ENCODE results near the gene CUBN. TPM values are rescaled to one million over a fixed set of nuclear protein-coding genes. Genes with fewer than 3 reads are reported as not detected.
A peak's percentile ranks its signal among the peaks of the same experiment; 100 is the strongest.

Gene CUBN
- polyA plus RNA-seq, 3 donors, result 200 to 277 (median 202) TPM

- no peak for DNase-seq (ENCODE audit: extremely low read depth in 1 of 11, low read depth in 9 of 11, low spot score in 4 of 11)
These were observed 320.4 kb downstream of the CUBN start for GRCh38 chr10:16809074-16809718.

DNA sequence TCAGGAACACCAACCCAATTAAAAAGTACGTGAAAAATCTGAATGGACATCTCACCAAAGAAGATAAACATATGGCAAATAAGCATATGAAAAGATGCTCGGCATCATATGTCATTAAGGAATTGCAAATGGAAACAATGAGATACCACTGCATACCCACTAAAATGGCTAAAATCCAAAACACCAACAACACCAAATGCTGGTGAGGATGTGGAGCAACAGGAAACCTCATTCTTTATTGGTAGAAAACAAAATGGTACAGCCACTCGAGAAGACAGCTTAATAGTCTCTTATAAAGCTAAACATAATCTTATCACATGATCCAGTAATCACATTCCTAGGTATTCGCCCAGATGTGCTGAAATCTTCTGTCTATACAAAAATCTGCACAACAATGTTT is 325.5 kb downstream of the CUBN start:
- no peak for DNase-seq (ENCODE audit: extremely low read depth in 1 of 11, low read depth in 9 of 11, low spot score in 4 of 11)

- no peak for DNase-seq (ENCODE audit: extremely low read depth in 1 of 11, low read depth in 9 of 11, low spot score in 4 of 11)
These were observed 326.1 kb downstream of the CUBN start for GRCh38 chr10:16803464-16803863.

- DNase-seq (ENCODE audit: extremely low read depth in 1 of 11, low read depth in 9 of 11, low spot score in 4 of 11), result no peak
These were observed 330.0 kb downstream of the CUBN start for GRCh38 chr10:16799621-16800020.

DNA sequence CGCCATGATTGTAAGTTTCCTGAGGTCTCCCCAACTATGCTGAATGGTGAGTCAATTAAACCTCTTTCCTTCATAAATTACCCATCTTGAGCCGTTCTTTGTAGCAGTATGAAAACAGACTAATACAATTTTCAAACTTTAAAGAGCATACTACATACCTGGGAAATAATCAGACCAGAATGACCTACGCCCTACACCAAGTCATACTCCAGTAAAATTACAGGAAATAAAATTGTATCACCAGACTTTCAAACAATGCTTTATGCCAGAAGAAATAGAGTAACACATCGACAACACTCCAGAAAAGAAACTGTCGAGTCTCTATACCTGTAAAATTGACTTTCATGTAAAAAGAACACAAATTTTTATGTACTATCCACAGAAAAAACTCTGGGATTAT is 331.0 kb downstream of the CUBN start:
- no peak for DNase-seq (ENCODE audit: extremely low read depth in 1 of 11, low read depth in 9 of 11, low spot score in 4 of 11)

- no peak for DNase-seq (ENCODE audit: extremely low read depth in 1 of 11, low read depth in 9 of 11, low spot score in 4 of 11)
These were observed 334.1 kb downstream of the CUBN start for GRCh38 chr10:16795410-16796073.

- DNase-seq (ENCODE audit: extremely low read depth in 1 of 11, low read depth in 9 of 11, low spot score in 4 of 11), result no peak
These were observed 335.6 kb downstream of the CUBN start for GRCh38 chr10:16794005-16794404.

GRCh38 chr10:16792675-16793074 is 336.9 kb downstream of the CUBN start:
- no peak for DNase-seq (ENCODE audit: extremely low read depth in 1 of 11, low read depth in 9 of 11, low spot score in 4 of 11)

DNA sequence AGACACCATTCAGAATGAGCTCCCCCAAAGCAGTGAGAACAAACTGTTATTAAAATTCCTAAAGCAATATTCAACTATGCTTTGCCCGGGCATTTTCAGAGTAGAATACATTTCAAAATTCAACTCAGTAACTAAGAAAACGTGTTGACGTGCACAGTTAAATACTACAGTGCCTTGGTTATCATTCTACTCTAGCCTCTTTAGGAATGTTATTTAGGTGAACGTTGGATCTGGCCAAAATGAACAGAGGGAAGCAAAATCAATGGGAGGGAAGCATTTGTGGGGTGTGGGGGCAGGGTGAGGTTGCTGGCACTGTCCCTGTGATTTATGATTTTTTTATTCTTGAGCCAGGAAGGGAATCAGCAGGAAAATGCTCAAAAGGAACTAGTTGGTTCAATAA is 339.8 kb downstream of the CUBN start:
- DNase-seq (ENCODE audit: extremely low read depth in 1 of 11, low read depth in 9 of 11, low spot score in 4 of 11), result no peak

DNA sequence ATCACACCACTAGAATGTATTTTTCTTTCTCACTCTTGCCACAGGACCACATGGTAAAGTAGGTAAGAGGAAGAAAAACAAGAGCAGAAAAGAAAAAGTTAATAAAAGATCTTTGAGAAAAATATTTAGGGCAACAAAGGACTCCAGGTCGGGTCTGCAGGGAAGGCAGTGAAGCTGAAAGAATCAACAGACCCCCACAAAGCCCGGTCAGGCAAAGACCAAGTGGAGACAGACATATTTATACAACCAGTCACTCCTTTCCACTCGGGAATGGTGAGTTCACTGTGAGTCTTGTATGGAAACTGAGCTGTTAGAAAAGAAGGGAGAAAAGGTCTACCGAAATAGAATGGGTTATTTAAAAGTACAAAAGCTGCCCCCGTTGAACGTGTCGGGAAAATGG is 340.4 kb downstream of the CUBN start:
- no peak for DNase-seq (ENCODE audit: extremely low read depth in 1 of 11, low read depth in 9 of 11, low spot score in 4 of 11)

DNA sequence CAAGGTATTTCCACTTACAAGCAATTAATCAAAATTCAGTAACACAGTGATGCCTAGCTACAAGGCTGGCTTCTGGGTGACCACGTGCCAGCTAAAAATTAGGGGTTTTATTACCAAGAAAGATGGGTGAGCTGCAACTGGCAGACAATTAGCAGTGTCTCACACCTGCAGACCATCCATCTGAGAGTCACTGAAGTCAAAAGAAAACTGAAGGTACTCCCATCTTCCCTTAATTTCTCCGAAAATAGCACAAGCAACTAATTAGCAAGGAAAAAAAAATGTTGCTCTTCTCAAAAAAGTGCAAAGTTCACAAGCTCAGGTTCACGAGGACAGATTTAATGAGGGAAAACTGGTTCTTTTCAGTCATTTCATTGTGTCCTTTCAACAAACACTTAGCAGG is 340.8 kb downstream of the CUBN start:
- DNase-seq (ENCODE audit: extremely low read depth in 1 of 11, low read depth in 9 of 11, low spot score in 4 of 11), result no peak

GRCh38 chr10:16788125-16788524 is 341.5 kb downstream of the CUBN start:
- DNase-seq (ENCODE audit: extremely low read depth in 1 of 11, low read depth in 9 of 11, low spot score in 4 of 11), result no peak

DNA sequence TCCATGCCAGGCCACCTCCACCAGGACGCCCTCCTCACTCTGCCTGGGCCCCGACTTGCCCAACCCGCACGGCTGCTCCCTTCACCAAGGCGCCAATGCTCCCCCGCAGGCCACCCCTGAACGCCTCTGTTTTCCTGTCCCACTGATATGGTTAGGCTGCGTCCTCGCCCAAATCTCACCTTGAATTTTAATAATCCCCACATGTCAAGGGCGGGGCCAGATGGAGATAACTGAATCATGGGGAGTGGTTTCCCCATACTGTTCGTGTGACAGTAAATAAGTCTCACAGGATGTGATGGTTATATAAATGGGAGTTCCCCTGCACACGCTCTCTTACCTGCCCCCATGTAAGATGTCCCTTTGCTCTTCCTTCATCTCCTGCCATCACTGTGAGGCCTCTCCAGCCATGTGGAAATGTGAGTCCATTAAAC is 342.2 kb downstream of the CUBN start:
- DNase-seq (ENCODE audit: extremely low read depth in 1 of 11, low read depth in 9 of 11, low spot score in 4 of 11), result no peak

DNA sequence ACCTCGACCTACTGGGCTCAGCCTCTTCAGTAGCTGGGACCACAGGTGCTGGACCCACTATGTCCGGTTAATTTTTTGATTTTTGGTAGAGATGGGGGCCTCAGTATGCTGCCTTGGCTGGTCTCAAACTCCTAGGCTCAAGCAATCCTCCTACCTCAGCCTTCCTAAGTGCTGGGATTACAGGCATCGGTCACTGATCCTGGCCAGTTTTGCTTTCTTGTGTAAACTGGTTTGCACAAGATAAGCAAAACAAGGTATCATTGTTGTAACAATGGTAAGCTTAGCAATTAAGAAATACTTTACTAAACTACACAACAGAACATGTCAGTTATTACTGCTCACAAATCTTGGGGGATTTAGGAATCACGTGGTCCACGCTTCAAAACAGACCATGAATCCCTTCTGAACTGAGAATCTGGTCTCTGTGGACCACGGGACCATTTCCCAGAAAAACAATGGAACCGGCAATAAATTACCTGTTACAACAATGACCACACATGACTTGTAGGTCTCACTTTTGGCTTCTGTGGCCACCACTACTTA is 349.2 kb downstream of the CUBN start:
- no peak for DNase-seq (ENCODE audit: extremely low read depth in 1 of 11, low read depth in 9 of 11, low spot score in 4 of 11)

- no peak for DNase-seq (ENCODE audit: extremely low read depth in 1 of 11, low read depth in 9 of 11, low spot score in 4 of 11)
These were observed 350.2 kb downstream of the CUBN start for GRCh38 chr10:16779384-16779915.

DNA sequence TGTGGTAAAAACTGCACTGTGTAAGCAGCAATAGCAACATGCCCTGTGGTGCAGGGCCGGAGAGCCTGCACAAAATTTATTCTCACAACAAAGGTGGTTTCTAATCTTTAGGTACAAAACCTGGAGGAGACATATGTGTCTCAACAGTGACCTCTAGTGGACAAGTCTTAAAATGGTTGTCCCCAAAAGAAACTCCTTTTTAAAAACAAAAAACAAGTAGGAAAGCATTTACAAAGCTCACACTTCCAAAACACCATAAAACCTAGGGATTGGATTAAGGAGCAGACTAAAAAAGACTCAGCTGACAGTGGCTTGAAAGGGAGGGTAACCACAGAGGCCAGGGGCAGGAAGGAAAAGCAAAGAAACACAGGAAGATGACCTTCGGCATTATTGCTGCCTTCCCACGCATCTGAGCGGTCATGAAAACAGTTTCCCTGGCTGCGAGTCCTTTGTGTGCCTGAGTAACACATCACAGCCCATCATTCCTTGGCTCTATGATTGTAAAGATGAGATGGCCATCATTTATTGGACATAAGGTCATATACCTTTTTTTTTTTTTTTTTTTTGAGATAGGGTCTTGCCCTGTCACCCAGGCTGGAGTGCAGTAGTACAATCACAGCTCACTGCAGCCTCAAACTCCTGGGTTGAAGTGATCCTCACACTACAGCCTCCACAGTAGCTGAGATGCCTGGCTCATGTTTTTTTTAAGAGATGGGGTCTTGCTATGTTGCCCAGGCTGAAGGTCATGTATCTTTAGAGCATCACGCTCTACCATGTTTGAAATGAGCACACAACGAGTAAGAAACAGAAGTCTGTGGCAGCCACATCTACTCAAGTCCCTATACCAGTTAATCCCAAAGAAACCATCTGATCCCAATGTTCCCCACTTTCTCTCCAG is 351.9 kb downstream of the CUBN start:
- peak; percentile 33 to 72 (median 58) for DNase-seq (ENCODE audit: extremely low read depth in 1 of 11, low read depth in 9 of 11, low spot score in 4 of 11)

GRCh38 chr10:16776896-16777295 is 352.7 kb downstream of the CUBN start:
- no peak for DNase-seq (ENCODE audit: extremely low read depth in 1 of 11, low read depth in 9 of 11, low spot score in 4 of 11)
